GM12874 (cell line): ENCODE measurements around the gene FSD1L.

ENCODE experiments used
- TF ChIP-seq, protein P1 (sequence below): IDR thresholded peaks from 2 replicates; pipeline ENCODE4 v1.5.1; 2011; ENCODE audit warnings: low read depth, mild to moderate bottlenecking, control low read depth, low read length, moderate library complexity; ENCODE audit not compliant: insufficient read depth

FSD1L gene

GRCh38 chr9:105425816-105426433, 21.9 kb upstream of the FSD1L start:
- TF ChIP-seq, protein P1, sequence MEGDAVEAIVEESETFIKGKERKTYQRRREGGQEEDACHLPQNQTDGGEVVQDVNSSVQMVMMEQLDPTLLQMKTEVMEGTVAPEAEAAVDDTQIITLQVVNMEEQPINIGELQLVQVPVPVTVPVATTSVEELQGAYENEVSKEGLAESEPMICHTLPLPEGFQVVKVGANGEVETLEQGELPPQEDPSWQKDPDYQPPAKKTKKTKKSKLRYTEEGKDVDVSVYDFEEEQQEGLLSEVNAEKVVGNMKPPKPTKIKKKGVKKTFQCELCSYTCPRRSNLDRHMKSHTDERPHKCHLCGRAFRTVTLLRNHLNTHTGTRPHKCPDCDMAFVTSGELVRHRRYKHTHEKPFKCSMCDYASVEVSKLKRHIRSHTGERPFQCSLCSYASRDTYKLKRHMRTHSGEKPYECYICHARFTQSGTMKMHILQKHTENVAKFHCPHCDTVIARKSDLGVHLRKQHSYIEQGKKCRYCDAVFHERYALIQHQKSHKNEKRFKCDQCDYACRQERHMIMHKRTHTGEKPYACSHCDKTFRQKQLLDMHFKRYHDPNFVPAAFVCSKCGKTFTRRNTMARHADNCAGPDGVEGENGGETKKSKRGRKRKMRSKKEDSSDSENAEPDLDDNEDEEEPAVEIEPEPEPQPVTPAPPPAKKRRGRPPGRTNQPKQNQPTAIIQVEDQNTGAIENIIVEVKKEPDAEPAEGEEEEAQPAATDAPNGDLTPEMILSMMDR: peak; percentile 30; the same call in 1 of the 2 replicates

DNA sequence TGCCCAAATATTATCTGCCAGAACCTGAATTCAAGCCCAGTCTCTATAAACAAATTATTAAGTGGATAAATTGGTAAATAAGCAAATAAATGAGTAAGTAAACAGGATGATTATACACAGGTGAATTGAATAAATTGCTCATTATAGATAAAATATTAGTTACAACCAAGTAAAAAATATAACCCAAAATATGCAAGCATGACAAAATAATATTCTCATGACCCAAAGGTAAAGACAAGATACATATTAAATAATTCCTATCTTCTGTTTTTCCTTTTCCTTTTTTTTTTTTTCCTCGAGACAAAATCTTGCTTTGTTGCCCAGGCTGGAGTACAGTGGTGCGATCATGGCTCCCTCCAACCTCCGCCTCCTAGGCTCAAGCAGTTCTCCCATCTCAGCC, 21.2 kb upstream of the FSD1L start:
- TF ChIP-seq, protein P1: no peak

DNA sequence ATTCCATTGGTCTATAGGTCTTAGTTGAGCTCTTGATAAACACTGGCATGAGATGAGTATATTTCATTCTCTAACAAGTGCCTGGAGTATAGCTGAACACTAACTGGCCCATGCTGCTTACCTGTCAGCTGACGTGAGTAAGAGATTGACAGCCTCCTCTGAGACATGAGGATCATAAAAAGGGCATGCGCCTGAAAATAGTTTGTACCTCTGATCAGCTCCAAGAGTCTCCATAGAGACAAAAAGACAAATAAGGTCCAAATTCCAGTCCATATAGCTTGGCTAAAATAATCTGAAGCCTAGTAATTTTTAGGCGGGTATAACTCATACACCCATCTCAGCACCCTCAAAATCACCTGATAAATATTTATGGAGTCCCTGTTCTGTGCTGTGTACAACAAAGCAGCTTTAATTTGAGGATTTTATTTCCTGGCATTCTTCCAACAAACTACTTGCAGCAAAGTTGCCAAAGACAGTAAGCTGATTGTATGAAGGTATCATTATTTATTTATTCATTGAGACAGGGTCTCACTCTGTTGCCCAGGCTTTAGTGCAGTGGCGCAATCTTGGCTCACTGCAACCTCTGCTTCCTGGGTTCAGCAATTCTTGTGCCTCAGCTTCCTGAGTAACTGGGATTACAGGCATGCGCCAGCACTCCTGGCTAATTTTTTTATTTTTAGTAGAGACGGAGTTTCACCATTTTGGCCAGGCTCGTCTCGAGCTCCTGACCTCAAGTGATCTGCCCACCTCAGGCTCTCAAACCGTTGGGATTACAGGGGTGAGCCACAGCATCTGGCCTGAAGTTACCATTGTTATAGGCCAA, 16.2 kb upstream of the FSD1L start:
- TF ChIP-seq, protein P1: no peak

- TF ChIP-seq, protein P1: no peak
Observed at GRCh38 chr9:105432247-105432842, 15.5 kb upstream of the FSD1L start.

GRCh38 chr9:105435453-105435852, 12.4 kb upstream of the FSD1L start:
- TF ChIP-seq, protein P1: no peak

DNA sequence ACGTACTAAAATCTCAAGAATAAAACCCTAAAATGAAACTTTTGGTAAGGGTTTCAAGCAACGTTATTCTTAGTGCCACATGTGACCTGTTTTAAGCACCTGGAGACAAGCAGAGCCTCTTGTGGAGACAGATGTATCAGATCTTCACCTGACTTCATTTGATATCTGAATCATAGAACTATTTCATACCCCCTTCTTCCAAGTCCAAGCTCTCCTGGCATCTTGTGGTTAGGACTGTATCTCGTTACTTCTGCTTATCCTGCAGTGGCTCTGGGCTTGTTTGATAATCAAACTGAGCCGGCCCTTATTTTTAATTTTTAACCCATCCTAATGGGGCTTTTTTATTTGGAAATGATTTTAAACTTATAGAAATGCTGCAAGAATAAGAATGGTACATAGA, 11.1 kb upstream of the FSD1L start:
- TF ChIP-seq, protein P1: no peak

DNA sequence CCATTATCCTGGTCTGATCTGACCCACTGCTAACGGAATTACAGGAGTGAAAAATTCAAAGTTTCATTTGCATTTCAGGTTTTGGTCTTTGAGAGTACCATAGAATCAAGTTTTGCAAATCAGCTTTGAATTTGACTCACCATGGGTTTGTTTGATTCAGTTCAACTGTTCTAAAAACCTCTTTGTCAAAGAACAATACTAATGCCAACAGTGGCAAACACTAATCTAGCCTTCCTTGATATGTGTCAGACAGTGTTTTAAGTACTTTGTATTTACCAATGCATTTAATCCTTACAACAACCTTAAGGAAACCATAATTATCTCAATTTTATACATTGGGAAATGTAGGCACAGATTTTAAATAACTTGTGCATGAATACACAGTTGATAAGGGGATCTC, 10.1 kb upstream of the FSD1L start:
- TF ChIP-seq, protein P1: no peak
